Raji (cell line): ENCODE data around the gene CFAP53.

ENCODE experiments used
- POLR2A ChIP-seq: IDR thresholded peaks from 2 replicates; pipeline ENCODE4 v1.6.1; 2011; ENCODE audit warnings: low read depth, low read length, control low read depth; ENCODE audit not compliant: insufficient read depth

The CFAP53 gene

DNA sequence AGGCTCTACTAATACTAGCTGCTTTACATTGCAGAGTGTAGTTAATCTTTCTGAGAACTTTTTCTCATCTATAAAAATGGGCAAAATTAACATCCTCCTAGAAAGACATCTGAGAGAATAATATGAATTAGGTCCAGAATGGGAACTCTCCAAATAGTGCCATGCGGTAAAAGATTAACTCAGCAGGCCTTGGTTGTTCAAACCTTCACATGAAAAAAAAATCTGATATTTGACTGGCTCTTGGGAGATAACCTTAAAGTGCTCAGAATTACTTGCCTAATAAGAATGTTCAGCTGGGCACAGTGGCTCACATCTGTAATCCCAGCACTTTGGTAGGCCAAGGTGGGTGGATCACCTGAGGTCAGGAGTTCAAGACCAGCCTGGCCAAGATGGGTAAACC, 26.7 kb upstream of the CFAP53 start:
- TF ChIP-seq POLR2A: no peak

DNA sequence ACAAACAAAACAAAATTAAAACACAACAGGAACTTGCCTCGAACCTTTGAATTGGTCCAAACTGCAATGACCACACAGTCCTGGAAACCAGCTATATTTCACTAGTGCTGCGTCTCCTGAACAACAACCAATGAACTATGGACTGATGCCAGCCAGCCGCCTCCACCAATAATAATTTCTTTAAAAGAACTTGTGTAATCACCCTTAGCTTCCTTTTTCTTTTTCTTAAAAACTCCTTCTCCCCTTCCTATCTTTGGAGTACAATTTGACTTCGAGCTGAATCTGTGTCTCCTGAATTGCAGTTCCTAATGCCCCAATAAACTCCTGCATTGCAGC, 22.8 kb upstream of the CFAP53 start:
- TF ChIP-seq POLR2A: no peak

DNA sequence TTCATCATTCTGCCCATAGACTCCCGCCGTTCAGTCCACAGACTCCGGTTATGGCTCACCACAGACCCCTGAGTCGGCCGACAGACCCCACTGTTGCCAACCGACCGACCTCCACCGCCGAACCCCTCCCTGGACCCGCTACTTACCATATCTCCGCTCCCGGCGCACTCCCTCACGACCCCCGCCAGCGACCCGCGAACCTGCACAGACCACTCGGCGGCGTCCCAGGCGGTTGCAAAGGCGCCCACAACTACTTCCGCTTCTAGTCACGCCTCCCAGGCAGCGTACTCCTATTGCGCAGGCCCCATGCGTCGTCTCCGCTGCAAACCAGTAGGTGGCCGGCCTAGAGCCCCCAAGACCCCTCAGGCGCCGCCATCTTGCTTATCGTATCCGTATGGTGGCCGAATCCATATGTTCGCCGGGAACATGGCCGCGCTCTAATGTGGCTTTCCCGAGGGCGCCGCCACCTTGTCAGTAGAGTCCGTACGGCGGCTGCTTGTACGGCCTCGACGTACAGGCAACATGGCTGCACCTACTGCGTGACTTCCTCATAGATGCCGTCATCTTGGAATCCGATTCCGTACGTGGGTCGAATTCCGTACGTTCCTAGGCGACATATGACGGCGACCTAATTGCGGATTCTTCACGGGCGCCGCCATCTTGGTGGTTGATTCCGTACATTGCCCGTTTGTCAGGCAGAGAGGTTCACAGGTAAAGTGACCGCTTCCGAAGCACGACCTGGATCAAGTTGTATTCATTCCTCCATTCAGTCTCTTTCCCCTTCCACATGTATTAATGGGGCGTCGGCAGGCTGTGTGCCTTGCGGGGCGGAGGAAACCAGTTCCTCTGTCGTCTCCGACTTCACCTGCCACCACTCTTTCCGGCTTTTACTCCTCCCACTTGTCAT, 21.4 kb upstream of the CFAP53 start, which contains the start of gene CXXC1:
TSS of gene CXXC1 (minus strand) at position 252 of the 907 bp plus-strand sequence. CDS start at position 149, 103 bp downstream.
- peak; percentile 85 for TF ChIP-seq POLR2A

DNA sequence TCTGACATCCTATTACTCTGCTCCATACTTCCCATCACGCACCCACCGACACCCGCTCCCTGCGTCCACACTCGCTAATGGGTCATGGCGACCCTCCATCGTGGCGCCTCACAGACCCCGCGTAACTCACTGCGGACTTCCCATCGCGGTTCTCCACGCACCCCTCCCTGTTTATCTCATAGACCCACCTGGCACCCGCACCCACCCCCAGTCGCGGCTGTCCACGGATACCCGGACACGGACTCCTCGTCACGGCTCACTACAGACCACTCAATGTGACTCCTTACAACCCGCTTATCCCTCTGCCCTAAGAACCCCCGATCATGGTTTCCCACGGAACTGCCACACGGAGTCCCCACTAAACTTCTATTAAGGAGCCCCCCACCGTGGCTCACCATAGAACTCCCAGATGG, 20.7 kb upstream of the CFAP53 start:
- TF ChIP-seq POLR2A: no peak

DNA sequence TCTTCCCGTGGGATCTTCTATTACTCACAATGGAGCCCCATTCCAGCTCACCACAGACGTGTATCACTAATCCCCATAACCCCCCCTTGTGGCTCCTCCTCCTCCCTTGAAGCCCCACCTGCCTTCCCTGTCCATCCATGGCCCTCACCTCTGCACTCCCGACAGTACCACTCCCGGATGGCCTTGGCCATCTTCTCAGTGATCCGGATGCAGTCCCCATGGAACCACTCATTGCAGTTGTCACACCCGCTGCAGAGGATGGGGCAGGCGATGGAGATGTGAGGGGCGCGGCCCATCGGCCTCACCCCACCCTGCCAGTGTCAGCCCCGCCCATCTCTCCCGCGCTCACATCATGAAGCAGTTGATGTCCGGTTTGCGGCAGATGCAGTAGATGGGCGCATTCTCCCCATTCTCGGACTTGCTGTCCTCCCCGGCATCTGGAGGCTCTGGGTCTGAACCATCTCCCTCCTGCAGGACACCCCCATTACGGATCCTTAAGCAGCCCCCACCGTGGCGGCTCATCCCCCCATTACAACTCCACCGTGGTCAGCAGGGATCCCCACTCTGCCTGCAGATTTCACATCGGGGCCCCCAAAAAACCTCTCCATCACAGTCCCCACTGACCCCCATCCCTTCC, 20.2 kb upstream of the CFAP53 start:
- TF ChIP-seq POLR2A: peak; percentile 43; the same call in 1 of the 2 replicates

DNA sequence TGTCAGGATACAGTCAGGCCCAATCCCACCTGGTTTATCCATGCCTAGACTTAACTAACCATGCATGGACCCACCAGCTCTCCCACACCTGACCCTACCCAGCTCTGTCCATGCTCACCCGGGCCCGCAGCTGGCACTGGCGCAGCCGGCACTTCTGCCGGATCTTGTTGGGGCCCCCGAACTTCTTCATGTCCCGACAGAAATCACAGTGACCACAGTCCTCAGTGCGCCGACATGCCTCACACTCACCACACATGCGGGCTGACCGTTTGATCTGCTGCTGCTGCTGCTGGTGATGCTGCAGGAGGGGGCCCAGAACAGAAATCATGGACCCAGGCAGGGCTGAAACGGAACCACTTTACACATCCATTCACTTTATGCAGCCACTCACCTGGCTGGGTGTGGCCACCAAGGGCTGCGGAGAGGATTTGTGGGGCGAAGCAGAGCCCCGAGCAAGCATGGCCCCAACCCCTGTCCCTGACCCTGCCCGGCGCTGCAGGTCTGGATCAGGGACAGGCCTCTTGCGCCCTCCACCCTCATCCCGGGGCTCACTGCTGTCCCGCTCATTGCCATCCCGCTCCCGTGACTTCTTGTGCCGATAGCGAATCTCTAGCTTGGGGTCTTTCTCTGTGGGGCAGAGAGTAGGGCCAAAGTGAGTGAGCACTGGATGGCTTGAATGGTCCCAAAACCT, 19.5 kb upstream of the CFAP53 start:
- no peak for TF ChIP-seq POLR2A

DNA sequence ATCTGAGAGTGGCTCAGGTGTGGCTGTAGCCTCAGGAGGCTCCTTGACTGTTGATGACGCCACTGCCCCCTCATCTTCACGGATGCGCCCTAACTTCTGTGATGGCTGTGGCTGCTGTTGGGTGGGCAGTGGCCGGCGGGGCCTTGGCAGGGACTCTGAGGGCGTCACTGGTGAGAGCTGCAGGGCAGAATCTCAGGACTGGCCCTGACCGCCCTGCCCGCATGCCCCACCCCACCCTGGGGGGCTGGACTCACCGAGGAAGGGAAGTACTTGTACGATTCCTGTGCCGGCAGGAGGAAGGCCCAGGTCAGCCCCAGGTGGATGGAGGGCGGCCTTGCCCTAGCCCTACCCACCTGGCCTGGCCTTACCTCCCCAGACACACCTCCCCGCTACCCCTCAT, 18.8 kb upstream of the CFAP53 start:
- TF ChIP-seq POLR2A: no peak

DNA sequence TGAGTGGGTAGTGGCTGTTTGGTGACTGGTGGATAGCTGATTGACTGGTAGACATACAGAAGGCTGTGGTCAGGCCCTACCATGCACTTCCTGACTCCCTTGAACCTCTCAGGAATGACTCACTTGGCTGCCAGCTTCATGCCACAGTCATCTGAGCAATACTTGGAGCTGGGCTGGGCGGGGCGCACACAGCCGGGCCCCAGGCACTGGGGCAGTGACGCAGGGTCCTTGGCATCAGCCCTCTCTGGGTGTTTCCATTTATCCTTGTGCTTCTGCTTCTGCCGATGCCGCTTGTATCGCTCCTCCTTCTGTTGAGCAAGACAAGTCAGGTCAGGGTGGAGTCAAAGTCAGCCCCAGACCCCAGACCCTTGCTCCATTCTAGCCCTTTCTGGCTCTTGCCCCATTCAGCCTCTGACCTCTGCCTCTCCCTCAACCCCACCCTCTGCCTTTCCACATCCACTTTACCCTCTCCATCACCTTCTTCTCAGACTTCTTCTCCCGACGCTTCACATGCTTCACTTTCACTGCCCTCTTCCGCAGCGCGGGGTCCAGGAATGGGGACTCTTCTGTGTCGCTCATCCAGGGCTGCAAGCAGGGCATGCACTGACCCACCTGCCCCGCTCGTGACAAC, 18.1 kb upstream of the CFAP53 start:
- TF ChIP-seq POLR2A: no peak

DNA sequence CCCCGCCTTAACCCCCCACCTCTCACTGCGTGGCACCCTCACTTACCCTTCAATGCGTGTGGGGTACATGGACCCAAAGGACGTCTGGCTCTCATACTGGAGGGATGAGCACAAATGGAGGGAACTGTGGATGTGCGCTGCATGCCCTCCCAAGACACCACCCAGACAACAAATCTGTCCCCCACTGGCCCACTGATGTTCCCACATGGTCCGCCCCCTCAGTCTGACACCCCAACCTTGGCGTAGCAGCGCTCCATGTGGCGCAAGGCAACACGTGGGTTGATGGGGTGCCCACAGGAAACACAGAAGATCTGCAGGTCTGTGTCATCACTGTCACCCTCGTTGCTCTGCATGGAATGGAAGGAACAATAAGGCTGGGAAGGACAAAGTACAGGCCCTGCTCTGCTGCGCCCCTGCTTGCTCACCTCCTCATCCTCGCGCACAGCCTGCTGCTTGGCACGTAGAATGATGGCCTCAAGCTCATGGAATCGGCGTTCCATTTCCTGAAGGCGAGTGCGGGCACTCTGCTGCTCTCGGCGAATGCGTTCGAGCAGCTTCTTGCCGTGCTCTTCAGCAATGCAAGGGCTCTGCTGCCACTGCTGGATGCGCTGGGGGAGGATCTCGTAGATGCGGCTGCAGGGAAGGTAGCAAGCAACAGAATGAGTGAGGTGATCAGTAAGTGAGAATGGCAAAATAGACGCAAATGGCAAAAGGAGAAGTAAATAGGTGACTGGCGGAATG, 17.3 kb upstream of the CFAP53 start:
- no peak for TF ChIP-seq POLR2A

DNA sequence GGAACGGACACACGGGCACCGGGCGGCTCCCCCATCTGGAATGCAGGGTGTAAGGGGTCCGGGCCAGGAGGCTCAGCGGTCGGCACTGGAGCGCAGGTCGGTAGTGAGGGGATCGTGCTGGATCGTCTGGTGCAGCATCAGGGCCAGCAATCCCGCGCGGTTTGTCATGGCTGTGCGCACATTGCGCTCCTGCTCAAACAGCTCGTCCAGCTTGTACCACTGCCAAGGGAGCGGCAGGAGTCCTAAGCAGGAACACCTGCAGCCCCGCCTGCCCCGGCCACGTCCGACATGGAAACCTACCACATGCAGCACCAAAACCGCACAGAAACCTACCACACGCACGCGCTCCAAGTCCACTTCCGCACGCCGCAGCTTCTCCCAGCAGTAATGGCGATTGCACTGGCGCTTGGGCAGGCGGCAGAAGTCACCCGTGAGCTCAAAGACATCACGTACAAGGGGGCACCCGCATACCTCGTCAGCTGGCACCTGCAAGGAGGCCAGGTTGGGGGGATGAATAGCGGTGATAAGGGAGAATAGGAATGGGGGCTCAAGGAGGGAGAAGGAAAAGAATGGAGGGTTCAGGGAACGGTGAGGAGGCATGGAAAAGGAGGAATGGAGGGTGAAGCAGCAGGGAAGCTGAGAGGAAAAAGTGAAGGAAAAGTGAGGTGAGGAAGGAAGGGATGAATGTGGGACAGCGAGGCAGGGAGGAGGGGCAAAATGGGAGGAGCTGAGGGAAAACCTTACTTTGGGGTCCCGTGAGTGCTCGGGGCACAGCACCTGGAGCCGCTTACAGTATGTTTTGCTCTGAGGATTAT, 16.4 kb upstream of the CFAP53 start:
- TF ChIP-seq POLR2A: 0 out of 2 replicates have a peak, but pooled peaks have one; percentile 8

DNA sequence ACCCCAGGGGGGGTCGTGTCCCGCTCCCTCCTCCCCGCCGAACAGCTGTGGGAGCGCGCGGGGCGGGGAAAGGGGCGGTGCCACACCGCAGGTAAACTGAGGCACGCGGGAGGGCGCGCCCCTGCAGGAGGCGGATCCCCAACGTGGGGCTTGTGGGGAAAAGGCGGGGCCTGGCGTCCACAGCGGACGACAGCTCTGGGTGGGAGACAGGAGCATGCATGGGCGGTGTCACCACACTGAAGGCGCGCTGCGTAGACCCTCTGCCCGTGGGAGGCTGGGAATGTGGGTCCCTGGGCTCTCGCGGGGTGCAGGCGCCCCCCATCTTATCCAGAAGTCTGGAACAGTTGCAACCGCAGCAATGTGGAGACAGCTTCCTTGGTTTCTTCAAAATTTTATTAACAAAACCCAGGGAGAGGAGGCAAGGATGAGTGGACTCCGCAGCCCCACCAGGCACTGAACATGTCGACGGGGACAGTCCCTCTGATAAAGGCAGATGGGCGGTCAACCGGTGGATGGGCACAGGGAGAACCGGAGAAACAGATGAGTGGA, 15.8 kb upstream of the CFAP53 start:
- no peak for TF ChIP-seq POLR2A

DNA sequence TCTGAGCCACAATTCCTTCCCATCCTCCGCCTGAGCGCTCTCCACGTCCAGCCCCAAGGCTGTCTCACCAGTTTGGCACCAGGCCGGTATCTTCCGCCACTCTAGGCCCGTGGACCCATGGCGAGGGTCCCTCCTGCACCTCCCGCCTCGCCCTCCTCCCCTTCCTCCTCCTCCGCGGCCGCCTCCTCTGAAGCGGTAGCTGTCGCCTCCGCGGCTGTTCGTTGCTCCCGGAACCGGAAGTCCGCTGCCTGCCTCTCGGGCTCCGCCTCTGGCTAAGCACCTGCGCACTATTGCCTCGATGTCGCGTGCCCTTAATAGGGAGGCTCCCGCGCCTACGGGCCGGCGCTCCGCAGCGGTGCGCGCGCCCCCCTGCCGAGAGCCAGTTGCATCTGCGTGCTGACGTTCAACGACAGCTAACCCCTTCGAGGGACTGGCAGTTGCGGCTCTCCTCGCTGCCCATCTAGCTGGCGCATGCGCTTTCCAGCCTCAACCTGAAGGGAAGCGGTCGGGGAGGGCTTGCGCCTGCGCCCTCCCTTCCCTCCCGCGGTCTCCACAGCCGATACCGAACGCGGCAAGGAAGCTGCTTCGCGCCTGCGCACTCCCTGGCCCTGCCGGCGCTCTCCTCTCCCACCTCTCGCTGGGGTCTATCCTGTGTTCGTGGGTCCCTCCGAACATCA, 15.1 kb upstream of the CFAP53 start, which contains the start of gene MBD1:
TSS of gene MBD1 (minus strand) at position 229 of the 677 bp plus-strand sequence. CDS start 1,531 bp downstream, outside the sequence.
- TF ChIP-seq POLR2A: peak; percentile 96

DNA sequence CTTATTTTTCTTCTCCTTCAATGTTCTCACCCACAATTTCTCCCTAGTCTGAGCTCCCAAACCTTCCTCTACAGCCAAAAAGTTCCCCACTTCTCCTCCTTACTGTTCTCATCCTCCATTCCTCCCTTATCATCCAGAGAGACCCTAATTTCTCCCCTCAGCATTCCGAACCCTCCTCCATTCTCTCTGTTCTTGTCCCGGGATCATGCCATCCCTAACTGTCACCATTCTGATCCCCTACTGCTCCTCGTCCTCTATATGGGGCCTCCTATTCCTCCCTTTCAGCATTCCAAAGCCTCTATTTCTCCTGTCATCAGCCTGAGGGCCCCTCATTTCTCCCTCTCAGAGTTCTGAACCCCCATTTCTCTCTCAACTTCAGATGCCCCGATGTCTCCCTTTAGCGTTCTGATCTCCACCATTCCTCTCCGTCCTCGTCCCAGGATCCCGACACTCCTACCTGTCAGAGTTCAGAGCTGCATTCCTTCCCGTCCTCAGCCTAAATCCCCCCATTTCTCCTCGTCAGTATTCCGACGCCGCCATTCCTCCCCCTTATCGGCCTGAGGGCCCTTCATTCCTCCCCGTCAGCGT, 14.5 kb upstream of the CFAP53 start:
- no peak for TF ChIP-seq POLR2A

DNA sequence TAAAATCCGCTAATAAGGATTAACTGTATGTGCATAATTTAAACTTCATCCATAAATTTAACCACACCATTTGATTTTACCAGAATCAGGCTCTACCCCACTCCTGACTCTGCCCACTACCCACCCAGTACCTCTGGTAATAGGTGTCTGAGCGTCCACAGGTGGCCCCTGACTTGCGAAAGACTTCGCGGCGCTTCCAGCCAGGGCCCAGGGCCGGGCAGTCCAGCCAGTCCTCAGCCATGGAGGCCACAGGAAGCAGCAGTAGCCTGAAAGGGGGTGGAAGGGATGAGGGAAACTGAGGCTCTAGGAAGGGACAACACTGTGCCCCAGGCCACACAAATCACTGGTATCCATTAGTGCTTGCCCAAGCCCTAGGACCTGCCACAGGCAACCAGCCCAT, 13.5 kb upstream of the CFAP53 start:
- no peak for TF ChIP-seq POLR2A
